Progenitor cell of endocrine pancreas (in vitro differentiated cells): ENCODE data around the gene JPT1. TPM values are rescaled to one million over a fixed set of nuclear protein-coding genes. Genes with fewer than 3 reads are reported as not detected.
"Not testable (repeated sequence)": the region's sequence is repeated elsewhere in the genome, so short reads cannot be mapped to it uniquely, and the experiment has no call there.

Source experiments
- DNase-seq: peaks from one replicate; pipeline ENCODE4 v3.0.0; 2021; ENCODE audit warnings: low spot score; ENCODE audit not compliant: unreplicated experiment
- H3K27ac Mint-ChIP-seq: 2 replicates; pipeline ENCODE4 v1.8.0; 2021; ENCODE audit warnings: mild to moderate bottlenecking, moderate library complexity, mixed read lengths
- H3K27me3 Mint-ChIP-seq: 2 replicates; pipeline ENCODE4 v1.8.0; 2021; ENCODE audit warnings: mixed read lengths
- H3K36me3 Mint-ChIP-seq: 2 replicates; pipeline ENCODE4 v1.8.0; 2022; ENCODE audit warnings: mixed read lengths; ENCODE audit not compliant: insufficient read depth
- H3K4me1 Mint-ChIP-seq: 2 replicates; pipeline ENCODE4 v1.8.0; 2021; ENCODE audit warnings: low read depth, mixed read lengths
- H3K4me3 Mint-ChIP-seq: 2 replicates; pipeline ENCODE4 v1.8.0; 2021; ENCODE audit warnings: low read depth, mild to moderate bottlenecking, moderate library complexity, mixed read lengths
- H3K9me3 Mint-ChIP-seq: 2 replicates; pipeline ENCODE4 v1.8.0; 2021; ENCODE audit warnings: low read depth, mixed read lengths
- CTCF ChIP-seq: fragments of 200-600 bp; sonication (generic); IDR thresholded peaks from one replicate; pipeline ENCODE4 v1.5.0; 2021; ENCODE audit warnings: antibody characterized with exemption, mild to moderate bottlenecking; ENCODE audit not compliant: unreplicated experiment
- total RNA-seq: library from RNA; stranded (reverse); gene quantifications from 2 replicates; pipeline ENCODE4 v1.2.1, GENCODE V29; 2021

Gene JPT1
- total RNA-seq, 1 donor from 2014 or later, result 202 TPM

GRCh38 chr17:75144816-75145512 lies 9.3 kb downstream of the JPT1 start:
- Mint-ChIP-seq H3K36me3 (peaks cover 51% of the 10 kb centered on the region), H3K9me3 (no peaks in the 10 kb centered on the region), H3K4me3 (no peak overlapping the region), H3K27me3 (no peaks in the 10 kb centered on the region), H3K4me1 (peaks cover 6% of the 10 kb centered on the region), H3K27ac (no peak overlapping the region)
- no peak for DNase-seq
- no peak for TF ChIP-seq CTCF

- Mint-ChIP-seq H3K36me3 (peaks cover 42% of the 10 kb centered on the region), H3K27ac (peak overlapping the region; percentile 24), H3K27me3 (no peaks in the 10 kb centered on the region), H3K9me3 (no peaks in the 10 kb centered on the region), H3K4me3 (no peak overlapping the region), H3K4me1 (peaks cover 4% of the 10 kb centered on the region)
- no peak for DNase-seq
- TF ChIP-seq CTCF, result no peak
These were observed 11.9 kb downstream of the JPT1 start for GRCh38 chr17:75142236-75142971.

GRCh38 chr17:75138519-75138918 lies 15.8 kb downstream of the JPT1 start:
- DNase-seq, result no peak
- H3K4me1 Mint-ChIP-seq, result peaks cover 3% of the 10 kb centered on the region
- H3K36me3 Mint-ChIP-seq, result peaks cover 27% of the 10 kb centered on the region
- H3K4me3 Mint-ChIP-seq, result no peak overlapping the region
- H3K27me3 Mint-ChIP-seq, result no peaks in the 10 kb centered on the region
- no peaks in the 10 kb centered on the region for H3K9me3 Mint-ChIP-seq
- peak overlapping the region; percentile 78 for H3K27ac Mint-ChIP-seq
- no peak for TF ChIP-seq CTCF

- not testable (repeated sequence) for H3K9me3 Mint-ChIP-seq, H3K4me3 Mint-ChIP-seq, H3K27ac Mint-ChIP-seq, H3K27me3 Mint-ChIP-seq, DNase-seq, H3K4me1 Mint-ChIP-seq
- peaks cover 25% of the 10 kb centered on the region for H3K36me3 Mint-ChIP-seq
These were observed 16.6 kb downstream of the JPT1 start for GRCh38 chr17:75137762-75138161.

GRCh38 chr17:75135946-75136345 lies 18.4 kb downstream of the JPT1 start:
- no peak for DNase-seq
- Mint-ChIP-seq H3K4me3 (no peak overlapping the region), H3K27ac (peak overlapping the region; percentile 29), H3K36me3 (peaks cover 18% of the 10 kb centered on the region), H3K9me3 (no peaks in the 10 kb centered on the region), H3K4me1 (peaks cover 3% of the 10 kb centered on the region), H3K27me3 (no peaks in the 10 kb centered on the region)
- no peak for TF ChIP-seq CTCF
